ENCODE results near the gene TTC23.
A peak's percentile ranks its signal among the peaks of the same experiment; 100 is the strongest.

Gene TTC23

DNA sequence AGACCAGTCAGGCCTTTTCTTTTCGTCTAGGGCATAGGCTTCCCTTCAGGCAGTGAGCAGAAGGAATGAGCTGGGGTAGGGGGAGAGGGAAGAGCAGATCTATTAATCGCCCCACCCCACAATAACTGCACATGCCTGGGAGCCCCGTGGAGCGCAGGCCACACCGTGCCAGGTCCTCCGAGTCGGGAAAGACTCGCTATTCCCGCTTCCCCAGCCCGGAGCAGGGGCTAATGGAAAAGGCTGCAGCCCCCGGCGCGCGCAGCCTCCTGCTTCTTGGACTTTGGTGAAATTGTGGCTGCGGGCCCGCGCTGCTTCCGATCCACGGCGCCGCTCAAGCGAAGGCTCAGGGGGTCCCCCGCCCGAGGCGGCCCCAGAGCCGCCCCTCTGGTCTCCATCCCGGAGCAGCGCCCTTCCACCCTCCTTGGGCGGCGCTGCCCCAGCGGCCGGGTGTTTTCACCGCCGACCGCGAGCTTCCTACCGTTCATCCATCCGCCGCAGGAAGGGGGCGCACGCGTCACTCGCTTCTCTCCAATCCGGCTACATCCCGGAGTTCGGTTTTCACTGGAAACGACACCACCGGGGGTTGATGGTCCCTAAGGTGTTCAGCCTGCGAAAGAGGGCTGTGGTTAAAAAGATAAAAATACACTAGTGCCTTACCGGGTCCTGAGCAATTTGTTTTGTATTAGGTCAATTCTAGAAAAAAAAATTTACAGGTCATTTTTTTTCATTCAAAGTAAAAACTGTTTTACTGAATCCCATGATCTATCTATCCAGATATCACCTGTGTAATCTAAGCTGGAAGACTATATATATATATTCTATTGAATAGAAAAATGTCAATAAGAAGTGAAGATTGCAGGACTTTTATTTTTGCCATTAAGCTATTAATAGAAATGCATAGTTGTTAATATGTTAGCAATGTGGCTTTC is 148.9 kb downstream of the TTC23 start:
- TF ChIP-seq, protein P1, sequence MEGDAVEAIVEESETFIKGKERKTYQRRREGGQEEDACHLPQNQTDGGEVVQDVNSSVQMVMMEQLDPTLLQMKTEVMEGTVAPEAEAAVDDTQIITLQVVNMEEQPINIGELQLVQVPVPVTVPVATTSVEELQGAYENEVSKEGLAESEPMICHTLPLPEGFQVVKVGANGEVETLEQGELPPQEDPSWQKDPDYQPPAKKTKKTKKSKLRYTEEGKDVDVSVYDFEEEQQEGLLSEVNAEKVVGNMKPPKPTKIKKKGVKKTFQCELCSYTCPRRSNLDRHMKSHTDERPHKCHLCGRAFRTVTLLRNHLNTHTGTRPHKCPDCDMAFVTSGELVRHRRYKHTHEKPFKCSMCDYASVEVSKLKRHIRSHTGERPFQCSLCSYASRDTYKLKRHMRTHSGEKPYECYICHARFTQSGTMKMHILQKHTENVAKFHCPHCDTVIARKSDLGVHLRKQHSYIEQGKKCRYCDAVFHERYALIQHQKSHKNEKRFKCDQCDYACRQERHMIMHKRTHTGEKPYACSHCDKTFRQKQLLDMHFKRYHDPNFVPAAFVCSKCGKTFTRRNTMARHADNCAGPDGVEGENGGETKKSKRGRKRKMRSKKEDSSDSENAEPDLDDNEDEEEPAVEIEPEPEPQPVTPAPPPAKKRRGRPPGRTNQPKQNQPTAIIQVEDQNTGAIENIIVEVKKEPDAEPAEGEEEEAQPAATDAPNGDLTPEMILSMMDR (IDR thresholded peaks at IDR 0.05): peak; percentile 95
- no peak for TF ChIP-seq ZFX (IDR thresholded peaks at IDR 0.05; ENCODE audit: borderline replicate concordance)
- H3K27ac ChIP-seq: no peak overlapping the region

DNA sequence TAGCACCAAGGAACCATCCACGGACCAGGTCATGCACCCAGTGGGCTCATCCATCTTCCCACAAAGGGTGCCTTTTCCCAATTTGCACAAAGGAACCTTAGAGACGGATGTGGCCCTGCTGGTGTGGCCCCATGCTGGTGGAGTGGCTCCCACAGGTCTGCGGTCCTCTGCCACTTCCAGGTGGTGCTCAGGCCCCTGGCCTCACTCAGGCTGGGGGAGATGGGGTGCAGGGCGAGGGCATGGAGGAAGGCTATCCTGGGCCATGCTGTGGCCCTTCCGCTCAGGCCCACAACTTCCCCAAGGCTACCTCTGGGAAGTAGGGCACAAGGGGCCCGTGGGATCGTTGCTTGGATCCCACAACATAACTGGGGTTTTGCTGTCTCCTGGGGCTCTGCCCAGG is 149.7 kb downstream of the TTC23 start:
- TF ChIP-seq, protein P1 (IDR thresholded peaks at IDR 0.05): no peak
- no peak for TF ChIP-seq ZFX (IDR thresholded peaks at IDR 0.05; ENCODE audit: borderline replicate concordance)
- H3K27ac ChIP-seq: no peak overlapping the region

DNA sequence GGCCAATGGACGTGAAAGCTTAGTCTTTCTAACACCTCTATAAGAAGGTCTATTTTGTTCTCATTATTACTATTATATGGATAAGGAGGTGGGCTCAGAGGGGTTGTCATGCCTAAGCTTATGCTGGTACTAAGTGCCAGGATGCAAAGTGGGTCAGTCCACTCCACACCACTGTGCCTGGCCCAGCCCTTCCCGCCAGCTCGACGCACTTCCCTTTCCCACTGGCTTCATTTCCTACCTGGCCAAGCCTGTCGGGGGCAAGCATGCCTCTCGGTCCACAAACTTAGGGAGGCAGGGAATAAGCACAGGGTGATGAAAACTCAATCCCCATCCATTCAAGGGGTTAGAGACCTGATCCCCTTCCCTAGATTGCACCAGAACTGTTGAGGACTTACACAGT is 150.4 kb downstream of the TTC23 start:
- no peak for TF ChIP-seq ZFX (IDR thresholded peaks at IDR 0.05; ENCODE audit: borderline replicate concordance)
- TF ChIP-seq, protein P1 (IDR thresholded peaks at IDR 0.05): no peak
- H3K27ac ChIP-seq: no peak overlapping the region

DNA sequence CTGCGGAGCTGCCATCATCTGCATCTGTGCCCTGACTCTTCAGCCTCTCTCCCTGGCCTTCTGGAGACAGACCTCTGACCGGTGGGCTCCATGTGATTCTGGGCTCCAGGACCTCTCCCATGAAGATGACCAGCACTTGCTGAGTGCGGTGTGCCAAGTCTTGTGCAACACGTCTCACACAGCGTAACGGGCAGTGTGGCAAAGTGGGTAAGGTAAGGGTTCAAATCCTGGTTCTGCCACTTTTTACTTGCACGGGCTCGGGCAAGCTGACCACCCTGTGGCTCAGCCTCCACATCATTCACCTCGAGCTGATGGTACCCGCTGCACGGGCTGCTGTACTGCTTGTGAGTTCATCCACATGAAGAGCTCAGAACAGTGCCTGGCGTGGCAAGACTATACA is 151.0 kb downstream of the TTC23 start:
- no peak overlapping the region for H3K27ac ChIP-seq
- TF ChIP-seq ZFX (IDR thresholded peaks at IDR 0.05; ENCODE audit: borderline replicate concordance): no peak
- TF ChIP-seq, protein P1 (IDR thresholded peaks at IDR 0.05): no peak

DNA sequence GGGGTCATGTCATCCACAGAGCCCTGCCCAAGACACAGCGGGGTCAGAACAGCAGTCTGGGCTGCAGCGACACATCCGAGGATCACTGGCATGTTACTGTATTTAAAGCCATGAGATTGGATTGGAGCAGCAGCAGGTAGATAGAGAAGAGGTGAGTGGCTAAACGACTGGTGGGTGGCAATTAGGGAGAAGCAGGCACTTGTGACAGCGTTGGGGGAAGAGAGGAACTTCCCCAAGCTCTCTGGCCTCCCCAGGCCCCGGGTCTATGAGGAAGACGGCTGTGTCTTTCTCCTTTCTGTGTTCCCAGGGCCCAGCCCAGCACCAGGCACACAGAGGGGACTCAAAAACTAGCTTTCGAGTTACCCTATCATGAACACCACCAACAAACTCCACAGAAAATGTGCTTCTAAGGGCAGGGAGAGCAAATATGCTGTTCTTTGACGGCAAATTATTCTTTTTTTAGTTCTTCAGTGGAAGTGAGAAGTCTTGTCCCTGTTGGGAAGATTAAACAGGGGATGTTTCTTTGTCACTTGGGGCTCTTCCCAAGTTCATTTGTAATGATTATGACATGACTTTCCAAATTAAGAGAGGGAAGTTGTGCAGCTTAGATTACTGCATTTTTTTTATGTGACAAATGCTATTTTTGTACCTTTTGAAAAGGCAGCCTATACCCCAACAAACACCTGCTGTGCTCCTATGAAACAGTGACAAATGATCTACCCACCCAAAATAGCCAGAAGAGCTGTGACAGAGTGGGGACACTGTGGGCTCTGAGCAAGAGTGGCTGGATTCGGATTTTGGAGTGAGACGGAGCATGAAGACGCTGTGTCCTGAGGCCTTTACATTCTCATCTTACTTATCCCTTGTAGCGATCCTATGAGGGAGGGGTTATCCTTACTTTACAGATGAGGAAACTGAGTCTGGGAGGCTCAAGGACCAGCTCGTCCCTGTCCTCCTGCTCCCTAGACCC is 151.7 kb downstream of the TTC23 start:
- no peak overlapping the region for H3K27ac ChIP-seq
- TF ChIP-seq, protein P1 (IDR thresholded peaks at IDR 0.05): no peak
- no peak for TF ChIP-seq ZFX (IDR thresholded peaks at IDR 0.05; ENCODE audit: borderline replicate concordance)

DNA sequence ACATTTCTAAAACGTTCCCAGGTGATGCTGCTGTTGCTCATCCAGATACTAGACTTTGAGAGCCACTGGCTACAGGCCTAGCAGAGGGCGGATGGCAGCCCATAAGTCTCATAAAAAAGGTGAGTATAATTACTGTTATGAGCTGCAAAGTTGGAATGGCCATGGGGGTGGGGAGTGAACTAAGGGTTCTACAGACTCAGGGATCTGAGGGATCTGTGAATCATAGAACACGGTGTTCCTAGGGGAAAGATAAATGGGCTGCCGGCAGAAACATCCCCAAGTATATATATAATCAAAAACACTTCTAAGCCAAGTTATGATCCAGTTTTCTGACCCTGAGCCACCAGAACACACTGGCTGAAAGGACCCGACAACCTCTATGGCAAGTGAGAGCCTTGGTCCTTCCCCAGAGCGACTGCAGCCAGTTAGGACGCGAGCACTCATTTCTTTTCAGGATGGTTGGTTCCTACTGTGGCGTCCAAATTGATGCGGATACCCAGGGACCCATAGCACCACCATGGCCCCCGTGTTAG is 152.4 kb downstream of the TTC23 start:
- no peak overlapping the region for H3K27ac ChIP-seq
- no peak for TF ChIP-seq ZFX (IDR thresholded peaks at IDR 0.05; ENCODE audit: borderline replicate concordance)

DNA sequence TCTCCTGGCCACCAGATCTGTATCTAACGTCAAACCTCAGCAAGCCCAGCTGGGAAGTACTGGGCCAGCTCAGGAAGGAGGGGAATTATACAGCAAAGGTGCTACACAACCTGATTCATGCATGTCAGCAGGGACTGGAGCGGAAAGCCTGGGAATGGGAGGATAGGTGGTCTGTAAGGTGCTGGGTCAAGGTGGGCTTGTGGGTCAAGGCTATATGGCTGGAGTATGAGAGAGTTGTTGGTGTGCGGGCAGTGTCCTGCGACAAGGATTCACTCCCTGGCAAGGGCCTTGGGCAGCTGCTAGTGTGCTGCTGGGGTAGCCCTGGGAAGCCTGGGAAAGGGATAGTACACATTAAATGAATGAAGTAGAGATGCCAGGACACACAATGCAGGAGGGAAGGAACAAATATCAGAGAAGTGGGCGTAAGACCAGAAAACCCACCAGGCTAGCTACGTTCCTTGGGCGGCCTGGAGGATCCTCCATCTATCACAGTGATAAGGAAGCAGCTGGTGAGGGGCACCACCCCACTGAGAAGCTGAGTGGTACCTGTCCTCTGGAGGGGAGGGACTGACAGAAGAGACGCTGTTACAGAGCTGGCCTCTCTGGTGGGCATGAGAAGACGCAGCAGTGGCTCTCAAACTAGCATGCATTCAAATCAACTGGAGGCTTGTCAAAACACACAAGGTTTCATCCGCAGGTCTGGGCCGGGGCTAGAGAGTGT is 153.0 kb downstream of the TTC23 start:
- no peak overlapping the region for H3K27ac ChIP-seq
- no peak for TF ChIP-seq ZFX (IDR thresholded peaks at IDR 0.05; ENCODE audit: borderline replicate concordance)
- TF ChIP-seq, protein P1 (IDR thresholded peaks at IDR 0.05): no peak
